GM12878 (cell line): ENCODE measurements around the gene AKT1S1. TPM values are rescaled to one million over a fixed set of nuclear protein-coding genes. Genes with fewer than 3 reads are reported as not detected.

Experiments
- ATAC-seq: fragments of 200-7000 bp; cut with Tn5 transposase; 3 replicates; pipeline ENCODE4 v1.9.1; 2020; ENCODE audit warnings: mild to moderate bottlenecking, moderate library complexity
- BruUV-seq: library from RNA; stranded (reverse); fragments of 400-500 nt; replicated peaks from 2 replicates; lab custom pipeline; 2021; lab: Mats Ljungman, UMichigan
- CTCF ChIA-PET: fragments of 300-600 bp; sonication (Branson Sonifier 250); formaldehyde crosslinking; extraction: SDS; loops from one replicate; lab custom pipeline; 2021; ENCODE audit warnings: inconsistent platforms; lab: Yijun Ruan, JAX
- POLR2A ChIA-PET: fragments of 350-600 bp; formaldehyde crosslinking; extraction: SDS; loops from one replicate; lab custom pipeline; 2021; ENCODE audit warnings: inconsistent platforms; lab: Charles Lee
- RAD21 ChIA-PET: fragments of 300-600 bp; sonication (Branson Sonifier 250); formaldehyde crosslinking; loops from one replicate; lab custom pipeline; 2023; ENCODE audit warnings: antibody characterized with exemption; ENCODE audit not compliant: unreplicated experiment; lab: Charles Lee
- SMC1A ChIA-PET: fragments of 300-600 bp; sonication (Branson Sonifier 250); formaldehyde crosslinking; loops from one replicate; lab custom pipeline; 2023; ENCODE audit not compliant: unreplicated experiment, uncharacterized antibody; lab: Charles Lee
- DNase-seq: peaks from one replicate; pipeline ENCODE4 v3.0.0-alpha.2; 2011; ENCODE audit warnings: low read depth, low spot score
- FAIRE-seq: peaks from 3 replicates; lab custom pipeline; 2011; peaks lifted over from hg19 to GRCh38; lab: Jason Lieb, UNC
- H2AFZ ChIP-seq: 2 replicates; pipeline ENCODE4 v1.6.0; 2011; ENCODE audit warnings: low read depth, low read length, control low read depth; ENCODE audit not compliant: control insufficient read depth
- H3K27ac ChIP-seq: 2 replicates; pipeline ENCODE4 v1.5.1; 2011; ENCODE audit warnings: control low read depth; ENCODE audit not compliant: control insufficient read depth, insufficient read depth
- H3K27me3 ChIP-seq, 2 experiments: replicated peaks in 1 of 2; 2 replicates each; pipeline versions ENCODE4 v1.6.0 to v1.6.1; 2011; ENCODE audit warnings: low read length in 1 of 2; ENCODE audit not compliant: control insufficient read depth in 2 of 2, insufficient read depth in 2 of 2
- H3K36me3 ChIP-seq, 2 experiments: 2 replicates each; pipeline ENCODE4 v1.5.1; 2011; ENCODE audit warnings: low read length in 1 of 2; ENCODE audit not compliant: control insufficient read depth in 2 of 2, insufficient read depth in 2 of 2
- H3K4me1 ChIP-seq: 2 replicates; pipeline ENCODE4 v1.6.1; 2011; ENCODE audit warnings: mild to moderate bottlenecking, low read length, moderate library complexity, mixed read lengths; ENCODE audit not compliant: control insufficient read depth, insufficient read depth
- H3K4me2 ChIP-seq: 2 replicates; pipeline ENCODE4 v1.6.0; 2011; ENCODE audit warnings: control low read depth; ENCODE audit not compliant: control insufficient read depth, insufficient read depth
- H3K4me3 ChIP-seq: fragments of 200-600 bp; sonication (generic); 2 replicates; pipeline ENCODE4 v1.5.1; 2016
- H3K79me2 ChIP-seq: 2 replicates; pipeline ENCODE4 v1.6.0; 2011; ENCODE audit warnings: low read length; ENCODE audit not compliant: control insufficient read depth, insufficient read depth
- H3K9ac ChIP-seq: 2 replicates; pipeline ENCODE4 v1.8.0; 2011; ENCODE audit warnings: low read length, control low read depth, mixed read lengths; ENCODE audit not compliant: control insufficient read depth, insufficient read depth
- H3K9me3 ChIP-seq: replicated peaks from 3 replicates; pipeline ENCODE4 v1.5.1; 2011; ENCODE audit warnings: mild to moderate bottlenecking, low read length; ENCODE audit not compliant: control insufficient read depth, insufficient read depth
- H4K20me1 ChIP-seq: 2 replicates; pipeline ENCODE4 v1.6.0; 2011; ENCODE audit not compliant: control insufficient read depth, insufficient read depth
- BMI1 ChIP-seq: fragments of 450-650 bp; IDR thresholded peaks from 2 replicates; pipeline ENCODE4 v1.6.1; 2016; ENCODE audit warnings: mild to moderate bottlenecking, moderate library complexity, borderline replicate concordance
- DPF2 ChIP-seq: fragments of 450-650 bp; IDR thresholded peaks from 2 replicates; pipeline ENCODE4 v1.6.1; 2017; ENCODE audit warnings: mild to moderate bottlenecking
- EZH2 ChIP-seq: IDR thresholded peaks from 2 replicates; pipeline ENCODE4 v1.6.1; 2012; ENCODE audit warnings: low read depth, mild to moderate bottlenecking, control low read depth, inconsistent platforms, low read length, borderline replicate concordance; ENCODE audit not compliant: control insufficient read depth
- IKZF1 ChIP-seq: fragments of 450-650 bp; conservative IDR thresholded peaks from 2 replicates; pipeline ENCODE4 v1.6.1; 2017; ENCODE audit warnings: antibody characterized with exemption, mild to moderate bottlenecking
- IKZF2 ChIP-seq, 2 experiments: fragments of 450-650 bp; IDR thresholded peaks; 2 replicates each; pipeline ENCODE4 v1.6.1; 2017; ENCODE audit warnings: mild to moderate bottlenecking in 2 of 2, moderate library complexity in 2 of 2
- KDM1A ChIP-seq: fragments of 200-600 bp; sonication (generic); IDR thresholded peaks from 2 replicates; pipeline ENCODE4 v1.6.1; 2016; ENCODE audit warnings: borderline replicate concordance
- KLF5 ChIP-seq: fragments of 450-650 bp; IDR thresholded peaks from 2 replicates; pipeline ENCODE4 v1.6.1; 2014; ENCODE audit warnings: mild to moderate bottlenecking; ENCODE audit not compliant: partially characterized antibody
- NRF1 ChIP-seq: conservative IDR thresholded peaks from 2 replicates; pipeline ENCODE4 v1.6.1; 2011; ENCODE audit warnings: mild to moderate bottlenecking, low read depth, low read length, improper control_type of control experiment
- RELA ChIP-seq: fragments of 450-650 bp; IDR thresholded peaks from 2 replicates; pipeline ENCODE4 v1.8.0; 2014; ENCODE audit warnings: borderline replicate concordance; ENCODE audit not compliant: partially characterized antibody
- SMC3 ChIP-seq: IDR thresholded peaks from 2 replicates; pipeline ENCODE4 v1.6.1; 2011; ENCODE audit warnings: low read length, improper control_type of control experiment, borderline replicate concordance
- WGBS: methylation state at CpG from one replicate; pipeline ENCODE4 v1.1.6; 2016; ENCODE audit warnings: low lambda C conversion rate; ENCODE audit not compliant: insufficient replicate concordance, insufficient coverage; ENCODE audit errors: missing lambda C conversion rate; 5-methylcytosine and 5-hydroxymethylcytosine counted together
- in situ Hi-C: fragments of 300-500 bp; cut with MboI; formaldehyde crosslinking; loops from 9 replicates; pipeline ENCODE4 v1.14.3; 2018; ENCODE audit warnings: mixed read lengths
- intact Hi-C: fragments of 100-400 bp; cut with micrococcal nuclease; formaldehyde crosslinking; loops from one replicate; pipeline ENCODE4 v1.14.2; 2022; ENCODE audit not compliant: unreplicated experiment
- polyA plus RNA-seq, 11 experiments: library from polyadenylated mRNA; depleted of rRNA in 4 of 11; unstranded in 6 of 11; stranded (reverse) in 5 of 11; fragments of >200 nt; fragmentation: Nextera tagmentation in 4 of 11; fragmentation: Illumina TruSeq in 1 of 11; extraction: Ambion mirVana in 4 of 11; extraction: Trizol in 1 of 11; gene quantifications; 1 replicate in 1 of 11; 2 replicates in 10 of 11; pipeline versions ENCODE4 v1.2.1 to v1.2.3, GENCODE V29; 2011 to 2016; ENCODE audit warnings: inconsistent platforms in 2 of 11, missing spikeins in 2 of 11, low read depth in 1 of 11
- total RNA-seq, 4 experiments: library from RNA; depleted of rRNA in 3 of 4; stranded (reverse); fragments of >200 nt in 3 of 4; fragmentation: Illumina TruSeq in 1 of 4; extraction: Trizol in 1 of 4; gene quantifications; 2 replicates each; pipeline versions ENCODE4 v1.2.1 to v1.2.3, GENCODE V29; 2013 to 2021
- TF ChIP-seq, protein P1 (sequence below): fragments of 450-650 bp; conservative IDR thresholded peaks from 2 replicates; pipeline ENCODE4 v1.6.1; 2017; ENCODE audit warnings: mild to moderate bottlenecking, moderate library complexity
- TF ChIP-seq, protein P2 (sequence below): IDR thresholded peaks from 2 replicates; pipeline ENCODE4 v1.6.1; 2012; ENCODE audit warnings: low read depth, low read length, improper control_type of control experiment
- TF ChIP-seq, protein P3 (sequence below): fragments of 450-650 bp; IDR thresholded peaks from 2 replicates; pipeline ENCODE4 v1.6.1; 2016; ENCODE audit warnings: mild to moderate bottlenecking, moderate library complexity, borderline replicate concordance
- TF ChIP-seq, protein P4 (sequence below): fragments of 450-650 bp; IDR thresholded peaks from 2 replicates; pipeline ENCODE4 v1.6.1; 2014; ENCODE audit warnings: mild to moderate bottlenecking

Gene AKT1S1
- total and polyA plus RNA-seq, 10 of the 15 experiments (the other 5 are each of a cell fraction or from before 2014, with no cell fraction given): 0.43 to 23.0 (median 12.3) TPM

DNA sequence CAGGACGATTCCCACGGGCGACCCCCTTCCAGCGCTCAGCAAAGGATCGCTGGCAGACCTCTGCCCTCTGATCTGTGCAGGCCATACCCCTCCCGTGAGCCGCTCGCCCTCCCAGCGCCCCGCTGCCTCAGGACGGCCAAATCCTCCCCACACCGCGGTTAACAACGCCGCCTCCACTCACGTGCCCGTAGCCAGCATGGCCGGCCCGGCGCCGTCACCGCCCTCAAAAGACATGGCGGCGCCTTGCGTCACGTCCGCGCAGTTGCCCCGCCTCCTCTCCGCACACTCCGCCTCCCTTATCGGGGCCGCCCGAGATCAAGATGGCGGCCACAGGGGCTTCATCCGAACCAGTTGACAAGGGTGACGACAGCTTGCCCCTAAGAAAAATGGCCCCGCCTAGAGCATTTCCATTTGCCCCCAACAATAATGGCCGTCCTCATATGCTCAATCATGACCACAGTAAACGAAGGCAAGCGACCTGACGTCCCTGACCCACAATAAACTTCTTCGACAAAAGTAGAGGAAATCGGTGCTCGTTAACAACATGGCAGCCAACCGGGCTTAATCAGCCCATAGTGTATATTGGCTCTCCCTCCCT is 634 bp downstream of the AKT1S1 start:
- under 1% methylated on average over 45 of the region's 46 CpGs for WGBS
- no TSS peak for BruUV-seq
- Histone ChIP-seq H3K9ac (peak overlapping the region; percentile 84), H3K27ac (peak overlapping the region; percentile 95), H3K79me2 (peaks cover 25% of the 10 kb centered on the region), H3K9me3 (no peaks in the 10 kb centered on the region), H2AFZ (peak overlapping the region; percentile 97), H3K4me2 (peak overlapping the region; percentile 87), H3K4me3 (peak overlapping the region; percentile 90), H3K36me3 (peaks cover 2 to 4% of the 10 kb centered on the region in 2 experiments; a peak in 3 of 4 replicates), H3K4me1 (peaks cover 19% of the 10 kb centered on the region), H3K27me3 (no peaks in the 10 kb centered on the region), H4K20me1 (no peaks in the 10 kb centered on the region)
- ATAC-seq (peak; percentile 78), DNase-seq (peak; percentile 96), FAIRE-seq (peak; percentile 94)
- intact Hi-C loops (loop anchor here (1.0 to 5.0 kb wide), 5 partner anchors 14 to 63 kb away; partner anchors contain the start of genes ATF5, FUZ, IL4I1 and NUP62), in situ Hi-C loops (loop anchor here (25.0 kb wide), 1 partner anchor 1239 kb away; the partner anchor contains the start of genes CA11 and DBP)
- ChIA-PET CTCF (interaction anchor here (0.9 to 1.4 kb wide), 5 partner anchors 7 to 53 kb away, joined by 3 to 5 read pairs (median 3); partner anchors contain the start of genes ATF5 and NUP62), POLR2A (interaction anchor here (0.6 to 3.0 kb wide), 17 partner anchors 9 to 236 kb away, joined by 3 to 23 read pairs (median 5); partner anchors contain the start of genes AP2A1, ATF5, FUZ and MED25), SMC1A (interaction anchor here (0.9 to 2.1 kb wide), 8 partner anchors 21 to 110 kb away, joined by 3 to 6 read pairs (median 4); partner anchors contain the start of genes ATF5, IL4I1 and MED25), RAD21 (interaction anchor here (0.7 to 2.2 kb wide), 12 partner anchors 7 to 59 kb away, joined by 3 to 8 read pairs (median 3); partner anchors contain the start of genes ATF5, MED25, NUP62 and PNKP)
- no peak for TF ChIP-seq BMI1
- TF ChIP-seq IKZF2 (IDR thresholded peaks at IDR 0.05): no peak
- peak; percentile 68; the same call in 1 of the 2 replicates for TF ChIP-seq IKZF1
- TF ChIP-seq, protein P1, sequence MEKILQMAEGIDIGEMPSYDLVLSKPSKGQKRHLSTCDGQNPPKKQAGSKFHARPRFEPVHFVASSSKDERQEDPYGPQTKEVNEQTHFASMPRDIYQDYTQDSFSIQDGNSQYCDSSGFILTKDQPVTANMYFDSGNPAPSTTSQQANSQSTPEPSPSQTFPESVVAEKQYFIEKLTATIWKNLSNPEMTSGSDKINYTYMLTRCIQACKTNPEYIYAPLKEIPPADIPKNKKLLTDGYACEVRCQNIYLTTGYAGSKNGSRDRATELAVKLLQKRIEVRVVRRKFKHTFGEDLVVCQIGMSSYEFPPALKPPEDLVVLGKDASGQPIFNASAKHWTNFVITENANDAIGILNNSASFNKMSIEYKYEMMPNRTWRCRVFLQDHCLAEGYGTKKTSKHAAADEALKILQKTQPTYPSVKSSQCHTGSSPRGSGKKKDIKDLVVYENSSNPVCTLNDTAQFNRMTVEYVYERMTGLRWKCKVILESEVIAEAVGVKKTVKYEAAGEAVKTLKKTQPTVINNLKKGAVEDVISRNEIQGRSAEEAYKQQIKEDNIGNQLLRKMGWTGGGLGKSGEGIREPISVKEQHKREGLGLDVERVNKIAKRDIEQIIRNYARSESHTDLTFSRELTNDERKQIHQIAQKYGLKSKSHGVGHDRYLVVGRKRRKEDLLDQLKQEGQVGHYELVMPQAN: peak; percentile 35; the same call in 1 of the 2 replicates
- peak; percentile 16; the same call in 1 of the 2 replicates for TF ChIP-seq NRF1
- TF ChIP-seq, protein P2, sequence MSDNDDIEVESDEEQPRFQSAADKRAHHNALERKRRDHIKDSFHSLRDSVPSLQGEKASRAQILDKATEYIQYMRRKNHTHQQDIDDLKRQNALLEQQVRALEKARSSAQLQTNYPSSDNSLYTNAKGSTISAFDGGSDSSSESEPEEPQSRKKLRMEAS: no peak
- peak; percentile 47; the same call in 1 of the 2 replicates for TF ChIP-seq DPF2
- TF ChIP-seq KLF5: no peak
- TF ChIP-seq RELA: peak; percentile 32
- TF ChIP-seq, protein P3, sequence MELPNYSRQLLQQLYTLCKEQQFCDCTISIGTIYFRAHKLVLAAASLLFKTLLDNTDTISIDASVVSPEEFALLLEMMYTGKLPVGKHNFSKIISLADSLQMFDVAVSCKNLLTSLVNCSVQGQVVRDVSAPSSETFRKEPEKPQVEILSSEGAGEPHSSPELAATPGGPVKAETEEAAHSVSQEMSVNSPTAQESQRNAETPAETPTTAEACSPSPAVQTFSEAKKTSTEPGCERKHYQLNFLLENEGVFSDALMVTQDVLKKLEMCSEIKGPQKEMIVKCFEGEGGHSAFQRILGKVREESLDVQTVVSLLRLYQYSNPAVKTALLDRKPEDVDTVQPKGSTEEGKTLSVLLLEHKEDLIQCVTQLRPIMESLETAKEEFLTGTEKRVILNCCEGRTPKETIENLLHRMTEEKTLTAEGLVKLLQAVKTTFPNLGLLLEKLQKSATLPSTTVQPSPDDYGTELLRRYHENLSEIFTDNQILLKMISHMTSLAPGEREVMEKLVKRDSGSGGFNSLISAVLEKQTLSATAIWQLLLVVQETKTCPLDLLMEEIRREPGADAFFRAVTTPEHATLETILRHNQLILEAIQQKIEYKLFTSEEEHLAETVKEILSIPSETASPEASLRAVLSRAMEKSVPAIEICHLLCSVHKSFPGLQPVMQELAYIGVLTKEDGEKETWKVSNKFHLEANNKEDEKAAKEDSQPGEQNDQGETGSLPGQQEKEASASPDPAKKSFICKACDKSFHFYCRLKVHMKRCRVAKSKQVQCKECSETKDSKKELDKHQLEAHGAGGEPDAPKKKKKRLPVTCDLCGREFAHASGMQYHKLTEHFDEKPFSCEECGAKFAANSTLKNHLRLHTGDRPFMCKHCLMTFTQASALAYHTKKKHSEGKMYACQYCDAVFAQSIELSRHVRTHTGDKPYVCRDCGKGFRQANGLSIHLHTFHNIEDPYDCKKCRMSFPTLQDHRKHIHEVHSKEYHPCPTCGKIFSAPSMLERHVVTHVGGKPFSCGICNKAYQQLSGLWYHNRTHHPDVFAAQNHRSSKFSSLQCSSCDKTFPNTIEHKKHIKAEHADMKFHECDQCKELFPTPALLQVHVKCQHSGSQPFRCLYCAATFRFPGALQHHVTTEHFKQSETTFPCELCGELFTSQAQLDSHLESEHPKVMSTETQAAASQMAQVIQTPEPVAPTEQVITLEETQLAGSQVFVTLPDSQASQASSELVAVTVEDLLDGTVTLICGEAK: peak; percentile 85
- TF ChIP-seq SMC3: 0 out of 2 replicates have a peak, but pooled peaks have one; percentile 11
- TF ChIP-seq, protein P4, sequence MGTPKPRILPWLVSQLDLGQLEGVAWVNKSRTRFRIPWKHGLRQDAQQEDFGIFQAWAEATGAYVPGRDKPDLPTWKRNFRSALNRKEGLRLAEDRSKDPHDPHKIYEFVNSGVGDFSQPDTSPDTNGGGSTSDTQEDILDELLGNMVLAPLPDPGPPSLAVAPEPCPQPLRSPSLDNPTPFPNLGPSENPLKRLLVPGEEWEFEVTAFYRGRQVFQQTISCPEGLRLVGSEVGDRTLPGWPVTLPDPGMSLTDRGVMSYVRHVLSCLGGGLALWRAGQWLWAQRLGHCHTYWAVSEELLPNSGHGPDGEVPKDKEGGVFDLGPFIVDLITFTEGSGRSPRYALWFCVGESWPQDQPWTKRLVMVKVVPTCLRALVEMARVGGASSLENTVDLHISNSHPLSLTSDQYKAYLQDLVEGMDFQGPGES: no peak
- no peak for TF ChIP-seq EZH2
- no peak for TF ChIP-seq KDM1A
